H9 (cell line): ENCODE data around the gene SYNPO. TPM values are rescaled to one million over a fixed set of nuclear protein-coding genes. Genes with fewer than 3 reads are reported as not detected.
A peak's percentile ranks its signal among the peaks of the same experiment; 100 is the strongest.

Experiments used
- DNase-seq: peaks from one replicate; pipeline ENCODE4 v3.0.0-alpha.2; 2017
- H2AFZ ChIP-seq: one replicate; pipeline ENCODE4 v1.6.1; 2013; ENCODE audit warnings: mild to moderate bottlenecking, low read length, control low read depth, moderate library complexity
- H2AK5ac ChIP-seq: 2 replicates; pipeline ENCODE4 v1.6.1; 2013; ENCODE audit warnings: low read length, control low read depth, mixed read lengths; ENCODE audit not compliant: insufficient read length
- H2BK120ac ChIP-seq: one replicate; pipeline ENCODE4 v1.6.1; 2013; ENCODE audit warnings: low read depth, mild to moderate bottlenecking, low read length, control low read depth, inconsistent platforms; ENCODE audit not compliant: poor library complexity, severe bottlenecking
- H2BK12ac ChIP-seq: 2 replicates; pipeline ENCODE4 v1.6.1; 2013; ENCODE audit warnings: low read length, control low read depth, mixed read lengths, low read depth; ENCODE audit not compliant: insufficient read length
- H2BK15ac ChIP-seq: 2 replicates; pipeline ENCODE4 v1.6.1; 2013; ENCODE audit warnings: low read depth, low read length, control low read depth
- H2BK20ac ChIP-seq: one replicate; pipeline ENCODE4 v1.6.1; 2013; ENCODE audit warnings: low read depth, mild to moderate bottlenecking, low read length, control low read depth, inconsistent platforms; ENCODE audit not compliant: poor library complexity, severe bottlenecking
- H2BK5ac ChIP-seq: 2 replicates; pipeline ENCODE4 v1.6.1; 2013; ENCODE audit warnings: low read length, control low read depth, mixed read lengths; ENCODE audit not compliant: insufficient read length
- H3K14ac ChIP-seq: 2 replicates; pipeline ENCODE4 v1.6.1; 2013; ENCODE audit warnings: low read length, control low read depth; ENCODE audit not compliant: insufficient read depth
- H3K18ac ChIP-seq: 2 replicates; pipeline ENCODE4 v1.6.1; 2013; ENCODE audit warnings: low read depth, mild to moderate bottlenecking, mixed read lengths, low read length, control low read depth; ENCODE audit not compliant: insufficient read length
- H3K23ac ChIP-seq: 2 replicates; pipeline ENCODE4 v1.6.1; 2013; ENCODE audit warnings: low read length, control low read depth, mixed read lengths, low read depth; ENCODE audit not compliant: insufficient read length
- H3K23me2 ChIP-seq: 2 replicates; pipeline ENCODE4 v1.6.1; 2013; ENCODE audit warnings: low read depth, mild to moderate bottlenecking, mixed read lengths, low read length, control low read depth; ENCODE audit not compliant: insufficient read length, poor library complexity, severe bottlenecking
- H3K27ac ChIP-seq: 2 replicates; pipeline ENCODE4 v1.5.1; 2013; ENCODE audit warnings: low read length, control low read depth, mixed read lengths, low read depth; ENCODE audit not compliant: insufficient read length
- H3K27me3 ChIP-seq: 2 replicates; pipeline ENCODE4 v1.6.1; 2013; ENCODE audit warnings: low read length, control low read depth, inconsistent platforms; ENCODE audit not compliant: insufficient read depth
- H3K4ac ChIP-seq: 2 replicates; pipeline ENCODE4 v1.6.1; 2013; ENCODE audit warnings: low read depth, mild to moderate bottlenecking, control low read depth, inconsistent platforms, low read length, moderate library complexity
- H3K4me1 ChIP-seq: 2 replicates; pipeline ENCODE4 v1.6.1; 2013; ENCODE audit warnings: low read length, control low read depth, inconsistent platforms; ENCODE audit not compliant: insufficient read depth
- H3K4me2 ChIP-seq: 2 replicates; pipeline ENCODE4 v1.6.1; 2013; ENCODE audit warnings: low read length, control low read depth, mixed read lengths; ENCODE audit not compliant: insufficient read length, insufficient read depth
- H3K56ac ChIP-seq: 2 replicates; pipeline ENCODE4 v1.6.1; 2013; ENCODE audit warnings: low read depth, mild to moderate bottlenecking, mixed read lengths, low read length, control low read depth; ENCODE audit not compliant: insufficient read length
- H3K79me1 ChIP-seq: 2 replicates; pipeline ENCODE4 v1.6.1; 2013; ENCODE audit warnings: low read depth, mild to moderate bottlenecking, moderate library complexity, low read length, control low read depth, inconsistent platforms; ENCODE audit not compliant: insufficient read depth, poor library complexity, severe bottlenecking
- H3K79me2 ChIP-seq: 2 replicates; pipeline ENCODE4 v1.6.1; 2013; ENCODE audit warnings: low read length, control low read depth, inconsistent platforms; ENCODE audit not compliant: insufficient read depth
- H3K9ac ChIP-seq: 2 replicates; pipeline ENCODE4 v1.6.1; 2013; ENCODE audit warnings: low read length, control low read depth, mixed read lengths; ENCODE audit not compliant: insufficient read length; ENCODE audit errors: extremely low read depth
- H3K9me3 ChIP-seq: one replicate; pipeline ENCODE4 v1.6.1; 2013; ENCODE audit warnings: low read depth, low read length, inconsistent platforms; ENCODE audit not compliant: control insufficient read depth
- H3T11ph ChIP-seq: one replicate; pipeline ENCODE4 v1.6.1; 2013; ENCODE audit warnings: mild to moderate bottlenecking, low read length, control low read depth, inconsistent platforms
- H4K20me1 ChIP-seq: one replicate; pipeline ENCODE4 v1.6.1; 2013; ENCODE audit not compliant: control insufficient read depth, insufficient read length, insufficient read depth
- H4K5ac ChIP-seq: 2 replicates; pipeline ENCODE4 v1.6.1; 2013; ENCODE audit warnings: low read depth, mild to moderate bottlenecking, mixed read lengths, low read length, control low read depth; ENCODE audit not compliant: insufficient read length
- H4K8ac ChIP-seq: replicated peaks from 2 replicates; pipeline ENCODE4 v1.6.1; 2013; ENCODE audit warnings: low read length, control low read depth, mixed read lengths, low read depth; ENCODE audit not compliant: insufficient read length
- H4K91ac ChIP-seq: 2 replicates; pipeline ENCODE4 v1.6.1; 2013; ENCODE audit warnings: low read depth, mild to moderate bottlenecking, moderate library complexity, mixed read lengths, low read length, control low read depth; ENCODE audit not compliant: insufficient read length
- H3K27ac Mint-ChIP-seq, 3 experiments: 2 replicates in 2 of 3; 3 replicates in 1 of 3; pipeline ENCODE4 v1.8.0; 2020 to 2021; ENCODE audit warnings: mixed read lengths in 3 of 3, mild to moderate bottlenecking in 1 of 3, moderate library complexity in 1 of 3
- H3K27me3 Mint-ChIP-seq: 2 replicates; pipeline ENCODE4 v1.8.0; 2021; ENCODE audit warnings: low read depth, mild to moderate bottlenecking, moderate library complexity, mixed read lengths
- H3K36me3 Mint-ChIP-seq, 3 experiments: 2 replicates in 2 of 3; 3 replicates in 1 of 3; pipeline ENCODE4 v1.8.0; 2020 to 2021; ENCODE audit warnings: low read depth in 3 of 3, mixed read lengths in 3 of 3; ENCODE audit not compliant: insufficient read depth in 1 of 3
- H3K4me1 Mint-ChIP-seq, 2 experiments: 2 replicates each; pipeline ENCODE4 v1.8.0; 2020; ENCODE audit warnings: mixed read lengths in 2 of 2
- H3K4me3 Mint-ChIP-seq, 2 experiments: 2 replicates in 1 of 2; 3 replicates in 1 of 2; pipeline ENCODE4 v1.8.0; 2020 to 2021; ENCODE audit warnings: mild to moderate bottlenecking in 2 of 2, mixed read lengths in 2 of 2, moderate library complexity in 1 of 2
- H3K9me3 Mint-ChIP-seq, 2 experiments: 2 replicates in 1 of 2; 3 replicates in 1 of 2; pipeline ENCODE4 v1.8.0; 2020; ENCODE audit warnings: mild to moderate bottlenecking in 2 of 2, mixed read lengths in 2 of 2, moderate library complexity in 1 of 2
- CTCF ChIP-seq: fragments of 200-600 bp; sonication (generic); conservative IDR thresholded peaks from 3 replicates; pipeline ENCODE4 v1.8.0; 2021; ENCODE audit warnings: antibody characterized with exemption, mild to moderate bottlenecking
- WGBS: extraction: QIAGEN DNeasy Blood & Tissue Kit; methylation state at CpG from one replicate; pipeline ENCODE4 v1.1.7; 2013; ENCODE audit warnings: missing lambda C conversion rate, low lambda C conversion rate, mixed read lengths; ENCODE audit not compliant: insufficient read length; ENCODE audit errors: extremely low coverage; 5-methylcytosine and 5-hydroxymethylcytosine counted together
- total RNA-seq: library from RNA; stranded (reverse); gene quantifications from 2 replicates; pipeline ENCODE4 v1.2.1, GENCODE V29; 2021

The SYNPO gene
- total RNA-seq, 1 experiment from 2014 or later: 1.7 TPM

DNA sequence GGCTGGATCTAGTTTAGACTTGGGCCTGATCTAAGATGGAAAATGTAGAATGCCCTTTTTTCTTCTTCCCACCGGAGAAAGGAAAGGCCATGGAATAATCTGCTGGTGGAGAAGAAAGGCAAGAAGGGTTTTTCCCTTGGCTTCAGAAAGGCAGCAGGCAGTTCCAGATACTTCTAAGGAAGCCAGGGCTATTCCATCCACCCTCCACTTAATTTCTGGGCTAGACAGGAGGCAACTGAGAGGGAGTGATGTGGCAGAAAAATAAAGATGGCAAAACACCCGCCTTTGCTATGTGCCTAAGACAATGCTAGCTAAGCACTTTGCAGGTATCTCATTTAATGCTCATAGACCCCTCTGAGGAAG, 30.5 kb downstream of the SYNPO start:
- peaks cover 3% of the 10 kb centered on the region; the same call in 1 of the 2 replicates for H3K4me1 ChIP-seq
- no peak overlapping the region for H2BK12ac ChIP-seq
- no peak overlapping the region for H2AK5ac ChIP-seq
- Mint-ChIP-seq H3K4me3 (peak overlapping the region; percentile 87), H3K36me3 (peaks cover 5 to 9% (median 8%) of the 10 kb centered on the region in 3 experiments; a peak in 6 of 7 replicates), H3K27ac (peak overlapping the region in 2 of 3 experiments; percentile 77 to 86; a peak in 3 of 7 replicates), H3K4me1 (peaks cover 29 to 30% of the 10 kb centered on the region in 2 experiments), H3K9me3 (no peaks in the 10 kb centered on the region; a peak in 1 of 5 replicates), H3K27me3 (no peaks in the 10 kb centered on the region)
- H4K5ac ChIP-seq: no peak overlapping the region
- H3T11ph ChIP-seq: no peak overlapping the region
- no peak overlapping the region for H2AFZ ChIP-seq
- no peaks in the 10 kb centered on the region for H3K79me1 ChIP-seq
- H2BK20ac ChIP-seq: no peak overlapping the region
- H3K23ac ChIP-seq: no peak overlapping the region
- H3K4ac ChIP-seq: no peak overlapping the region
- H3K14ac ChIP-seq: no peak overlapping the region
- H3K9me3 ChIP-seq: no peaks in the 10 kb centered on the region
- no peak overlapping the region for H3K18ac ChIP-seq
- WGBS: no CpG with 5 or more reads among the region's 2 CpGs
- no peaks in the 10 kb centered on the region for H4K20me1 ChIP-seq
- no peak overlapping the region for H3K56ac ChIP-seq
- peaks cover 7% of the 10 kb centered on the region for H3K23me2 ChIP-seq
- no peak for TF ChIP-seq CTCF
- no peak overlapping the region for H2BK5ac ChIP-seq
- no peak overlapping the region for H2BK15ac ChIP-seq
- no peak for DNase-seq
- H3K27me3 ChIP-seq: no peaks in the 10 kb centered on the region
- no peak overlapping the region for H4K91ac ChIP-seq
- no peak overlapping the region for H2BK120ac ChIP-seq
- no peak overlapping the region for H3K27ac ChIP-seq
- peak overlapping the region; percentile 74 for H3K4me2 ChIP-seq
- no peaks in the 10 kb centered on the region for H3K79me2 ChIP-seq
- H3K9ac ChIP-seq: no peak overlapping the region
- no peak overlapping the region for H4K8ac ChIP-seq
